Esophagus muscularis mucosa (tissue), 4 donors: ENCODE data around the gene DCLK2. TPM values are rescaled to one million over a fixed set of nuclear protein-coding genes. Genes with fewer than 3 reads are reported as not detected.

Experiments
- DNase-seq: peaks from one replicate; pipeline ENCODE4 v3.0.0-alpha.2; 2017; ENCODE audit errors: extremely low spot score
- H3K27ac ChIP-seq, 4 donors: fragments of 200-600 bp; sonication (generic); replicated peaks in 1 of 4; 1 replicate in 3 of 4; 2 replicates in 1 of 4; pipeline ENCODE4 v1.5.1; 2016 to 2019; ENCODE audit warnings: mild to moderate bottlenecking in 1 of 4
- H3K27me3 ChIP-seq, 4 donors: fragments of 200-600 bp; sonication (generic); one replicate each; pipeline versions ENCODE4 v1.5.1 to v1.6.0; 2016 to 2019
- H3K36me3 ChIP-seq, 4 donors: fragments of 200-600 bp; sonication (generic); one replicate each; pipeline ENCODE4 v1.5.1; 2016 to 2019
- H3K4me1 ChIP-seq, 4 donors: fragments of 200-600 bp; sonication (generic); one replicate each; pipeline ENCODE4 v1.5.1; 2016 to 2019
- H3K4me3 ChIP-seq, 4 donors: fragments of 200-600 bp; sonication (generic); 1 replicate in 2 of 4; 2 replicates in 2 of 4; pipeline ENCODE4 v1.5.1; 2016 to 2019; ENCODE audit warnings: mild to moderate bottlenecking in 4 of 4, moderate library complexity in 1 of 4
- H3K9me3 ChIP-seq, 4 donors: fragments of 200-600 bp; sonication (generic); 1 replicate in 3 of 4; 2 replicates in 1 of 4; pipeline ENCODE4 v1.5.1; 2016 to 2019
- CTCF ChIP-seq, 3 experiments: fragments of 200-600 bp in 2 of 3; fragments of 450-650 bp in 1 of 3; sonication (generic) in 2 of 3; IDR thresholded peaks; one replicate each; pipeline ENCODE4 v1.5.1; 2017 to 2019; ENCODE audit warnings: antibody characterized with exemption in 3 of 3, mild to moderate bottlenecking in 2 of 3, moderate library complexity in 1 of 3
- EP300 ChIP-seq: sonication (generic); formaldehyde crosslinking; IDR thresholded peaks from one replicate; pipeline ENCODE4 v1.6.1; 2017; ENCODE audit warnings: antibody characterized with exemption
- POLR2A ChIP-seq: fragments of 450-650 bp; IDR thresholded peaks from one replicate; pipeline ENCODE4 v1.6.1; 2017; ENCODE audit warnings: antibody characterized with exemption, moderate library complexity, mild to moderate bottlenecking, low read depth
- POLR2AphosphoS5 ChIP-seq, 2 donors: sonication (generic); formaldehyde crosslinking; IDR thresholded peaks; one replicate each; pipeline ENCODE4 v1.6.1; 2017; ENCODE audit warnings: antibody characterized with exemption in 2 of 2
- WGBS: methylation state at CpG from one replicate; pipeline ENCODE4 v1.1.5; 2018; 5-methylcytosine and 5-hydroxymethylcytosine counted together
- intact Hi-C: fragments of 100-400 bp; cut with DNase I; formaldehyde crosslinking; loops from one replicate; pipeline ENCODE4 v1.15.1; 2023
- total RNA-seq, 4 donors: library from RNA; depleted of rRNA; stranded (reverse); fragments of >200 nt; gene quantifications; one replicate each; pipeline versions ENCODE4 v1.1.0 to v1.2.1, GENCODE V29; 2016

The DCLK2 gene
- total RNA-seq, 4 donors from 2014 or later: 15.4 to 29.3 (median 19.3) TPM

DNA sequence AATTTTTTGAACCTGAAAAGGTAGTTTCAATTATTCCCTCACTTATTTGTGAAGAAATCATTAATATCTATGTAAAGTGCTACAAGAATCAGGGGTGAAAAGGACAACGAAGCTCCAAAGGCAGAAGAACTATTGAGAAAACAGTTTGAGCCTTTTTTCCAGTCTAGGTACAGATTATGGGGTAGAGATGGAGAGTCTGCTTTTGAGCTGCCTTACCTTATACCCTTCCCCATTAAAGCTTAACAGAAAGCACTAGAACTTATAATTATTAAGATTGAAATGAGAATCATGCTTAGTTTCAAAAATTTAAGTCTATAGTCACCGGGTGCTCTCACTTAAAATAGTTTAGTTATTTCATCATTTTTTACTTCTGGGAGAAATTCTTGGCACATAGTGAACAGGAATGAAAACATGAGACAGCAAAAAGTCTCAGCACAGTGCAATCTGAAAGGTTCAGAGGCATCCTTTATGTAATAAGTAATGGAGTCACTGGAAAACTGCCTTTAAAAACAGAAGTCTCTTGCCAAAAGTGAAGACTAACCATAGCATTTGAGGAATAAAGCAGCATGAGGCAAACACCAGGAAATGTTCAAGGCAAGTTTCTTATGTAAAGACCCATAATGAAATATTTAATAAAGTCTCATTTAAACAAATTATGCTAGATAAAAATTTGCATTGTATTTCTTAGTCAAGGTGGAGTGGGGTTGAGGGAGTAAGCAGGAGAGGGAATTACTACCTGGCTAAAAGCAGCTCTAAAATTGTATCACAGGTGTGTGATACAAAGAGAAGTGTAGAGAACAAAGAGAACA, 5.1 kb upstream of the DCLK2 start:
- H3K27ac ChIP-seq: peak overlapping the region; percentile 65 to 81 (median 74)
- no peak for DNase-seq
- 29% methylated on average over 2 of the region's 2 CpGs for WGBS

GRCh38 chr4:150074064-150074463, 4.2 kb upstream of the DCLK2 start:
- TF ChIP-seq EP300: no peak
- no peak for TF ChIP-seq POLR2AphosphoS5 (IDR thresholded peaks at IDR 0.05)
- TF ChIP-seq CTCF (IDR thresholded peaks at IDR 0.05): no peak
- no peak for TF ChIP-seq POLR2A
- DNase-seq: no peak
- Histone ChIP-seq H3K9me3 (no peaks in the 10 kb centered on the region), H3K4me3 (no peak overlapping the region), H3K4me1 (peaks cover 7 to 41% (median 32%) of the 10 kb centered on the region in 4 donors), H3K27ac (peak overlapping the region; percentile 65 to 81 (median 74)), H3K27me3 (no peaks in the 10 kb centered on the region), H3K36me3 (no peaks in the 10 kb centered on the region)
- WGBS: 93% methylated on average over 2 of the region's 2 CpGs
- intact Hi-C loops: loop anchor here (5.0 kb wide), 1 partner anchor 67 kb away; no protein-coding TSS in a partner anchor

More for the DNA sequence above, 5.1 kb upstream of the DCLK2 start:
- no peaks in the 10 kb centered on the region for H3K9me3 ChIP-seq
- no peaks in the 10 kb centered on the region for H3K27me3 ChIP-seq
- no peak overlapping the region for H3K4me3 ChIP-seq
- no peaks in the 10 kb centered on the region for H3K36me3 ChIP-seq
- intact Hi-C loops: loop anchor here (5.0 kb wide), 1 partner anchor 66 kb away; no protein-coding TSS in a partner anchor
- TF ChIP-seq EP300 (no peak), POLR2AphosphoS5 (IDR thresholded peaks at IDR 0.05) (peak in 1 of 2 donors; percentile 54)
- H3K4me1 ChIP-seq: peaks cover 7 to 41% (median 30%) of the 10 kb centered on the region in 4 donors

- intact Hi-C loops: loop anchor here (5.0 kb wide), 2 partner anchors 64 to 129 kb away; no protein-coding TSS in a partner anchor
- H3K36me3 ChIP-seq: no peaks in the 10 kb centered on the region
- H3K27me3 ChIP-seq: no peaks in the 10 kb centered on the region
- peak overlapping the region; percentile 90 to 93 (median 92) for H3K27ac ChIP-seq
- TF ChIP-seq POLR2A: no peak
- TF ChIP-seq EP300: no peak
- no peak for TF ChIP-seq CTCF (IDR thresholded peaks at IDR 0.05)
- no peak for TF ChIP-seq POLR2AphosphoS5 (IDR thresholded peaks at IDR 0.05)
- 4% methylated on average over 5 of the region's 59 CpGs for WGBS
- peaks cover 23 to 57% (median 43%) of the 10 kb centered on the region in 4 donors for H3K4me1 ChIP-seq
- no peaks in the 10 kb centered on the region for H3K9me3 ChIP-seq
- peak; percentile 93 for DNase-seq
- peak overlapping the region; percentile 66 to 79 (median 76) for H3K4me3 ChIP-seq
Observed at GRCh38 chr4:150078579-150079080, 385 bp downstream of the DCLK2 start.

- DNase-seq: no peak
- Histone ChIP-seq H3K36me3 (no peaks in the 10 kb centered on the region), H3K4me3 (peak overlapping the region; percentile 66 to 79 (median 76)), H3K27me3 (no peaks in the 10 kb centered on the region), H3K4me1 (peaks cover 23 to 53% (median 39%) of the 10 kb centered on the region in 4 donors), H3K27ac (peak overlapping the region; percentile 90 to 93 (median 92)), H3K9me3 (no peaks in the 10 kb centered on the region)
- no peak for TF ChIP-seq POLR2AphosphoS5 (IDR thresholded peaks at IDR 0.05)
- peak in 1 of 3 experiments; percentile 25 for TF ChIP-seq CTCF (IDR thresholded peaks at IDR 0.05)
- no peak for TF ChIP-seq POLR2A
- TF ChIP-seq EP300: no peak
- WGBS: 2% methylated on average over 19 of the region's 47 CpGs
- intact Hi-C loops: loop anchor here (5.0 kb wide), 2 partner anchors 63 to 128 kb away; no protein-coding TSS in a partner anchor
Observed at GRCh38 chr4:150079081-150079581, 886 bp downstream of the DCLK2 start.

DNA sequence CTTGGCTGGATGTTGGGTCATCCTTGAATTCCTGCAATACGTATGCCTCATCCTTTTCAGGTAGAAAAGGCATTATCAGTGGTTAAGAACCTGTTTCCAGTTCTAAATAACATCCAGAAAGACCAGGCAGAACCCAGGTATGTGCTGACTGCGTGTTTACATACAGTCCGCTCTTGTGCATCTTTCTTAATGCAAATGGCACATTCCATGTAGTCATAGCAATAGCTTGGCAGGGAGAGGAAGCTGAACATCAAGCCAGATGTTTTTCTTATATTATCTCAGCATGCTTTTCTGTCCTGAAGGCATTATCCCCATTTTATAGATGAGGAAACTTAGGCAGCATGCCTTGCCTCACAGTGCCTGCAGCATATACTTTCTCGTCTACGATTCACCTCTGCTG, 2.1 kb downstream of the DCLK2 start:
- Histone ChIP-seq H3K4me3 (peak overlapping the region; percentile 66 to 79 (median 76)), H3K9me3 (no peaks in the 10 kb centered on the region), H3K27me3 (no peaks in the 10 kb centered on the region), H3K27ac (no peak overlapping the region), H3K36me3 (no peaks in the 10 kb centered on the region), H3K4me1 (peaks cover 23 to 53% (median 39%) of the 10 kb centered on the region in 4 donors)
- intact Hi-C loops: no loop called here
- TF ChIP-seq POLR2A (no peak), POLR2AphosphoS5 (IDR thresholded peaks at IDR 0.05) (no peak), CTCF (IDR thresholded peaks at IDR 0.05) (no peak), EP300 (no peak)
- 43% methylated on average over 5 of the region's 5 CpGs for WGBS
- no peak for DNase-seq
